Activated CD8-positive, alpha-beta memory T cell treated with anti-CD3 and anti-CD28 coated beads, Interleukin-2, amount 50 U/mL, for 1 hour (primary cell): ENCODE results near the gene DIP2B.
"Not testable (repeated sequence)": the region's sequence is repeated elsewhere in the genome, so short reads cannot be mapped to it uniquely, and the experiment has no call there.

Experiments
- DNase-seq: peaks from one replicate; pipeline ENCODE4 v3.0.0-alpha.2; 2020; ENCODE audit errors: extremely low read depth

The DIP2B gene

GRCh38 chr12:50518090-50518489 is 13.3 kb downstream of the DIP2B start:
- DNase-seq, result no peak

GRCh38 chr12:50519353-50519752 is 14.6 kb downstream of the DIP2B start:
- DNase-seq, result no peak

GRCh38 chr12:50520416-50521207 is 15.8 kb downstream of the DIP2B start:
- no peak for DNase-seq

GRCh38 chr12:50521781-50522180 is 17.0 kb downstream of the DIP2B start:
- not testable (repeated sequence) for DNase-seq

- DNase-seq, result no peak
Measured at GRCh38 chr12:50523772-50524171, 19.0 kb downstream of the DIP2B start.

GRCh38 chr12:50524621-50525020 is 19.8 kb downstream of the DIP2B start:
- DNase-seq, result no peak

GRCh38 chr12:50525422-50525821 is 20.6 kb downstream of the DIP2B start:
- DNase-seq, result no peak

- no peak for DNase-seq
Measured at GRCh38 chr12:50527359-50527726, 22.6 kb downstream of the DIP2B start.

- no peak for DNase-seq
Measured at GRCh38 chr12:50528800-50529199, 24.0 kb downstream of the DIP2B start.

- no peak for DNase-seq
Measured at GRCh38 chr12:50529345-50529744, 24.6 kb downstream of the DIP2B start.

GRCh38 chr12:50530532-50530931 is 25.7 kb downstream of the DIP2B start:
- no peak for DNase-seq

- DNase-seq, result no peak
Measured at GRCh38 chr12:50533203-50533584, 28.4 kb downstream of the DIP2B start.

- no peak for DNase-seq
Measured at GRCh38 chr12:50533971-50534370, 29.2 kb downstream of the DIP2B start.

GRCh38 chr12:50536831-50537537 is 32.2 kb downstream of the DIP2B start:
- no peak for DNase-seq

- DNase-seq, result no peak
Measured at GRCh38 chr12:50537538-50537919, 32.7 kb downstream of the DIP2B start.

- no peak for DNase-seq
Measured at GRCh38 chr12:50538182-50538581, 33.4 kb downstream of the DIP2B start.

GRCh38 chr12:50541139-50541538 is 36.4 kb downstream of the DIP2B start:
- DNase-seq, result no peak

- no peak for DNase-seq
Measured at GRCh38 chr12:50542448-50542847, 37.7 kb downstream of the DIP2B start.

GRCh38 chr12:50543188-50543587 is 38.4 kb downstream of the DIP2B start:
- not testable (repeated sequence) for DNase-seq

- DNase-seq, result no peak
Measured at GRCh38 chr12:50545213-50545612, 40.4 kb downstream of the DIP2B start.

- no peak for DNase-seq
Measured at GRCh38 chr12:50545786-50546185, 41.0 kb downstream of the DIP2B start.

GRCh38 chr12:50546441-50547318 is 41.9 kb downstream of the DIP2B start:
- no peak for DNase-seq
